ENCODE measurements around the gene PTPRN2. TPM values are rescaled to one million over a fixed set of nuclear protein-coding genes. Genes with fewer than 3 reads are reported as not detected.

Gene PTPRN2
- total RNA-seq, 1 experiment from 2014 or later, result 0.11 TPM

DNA sequence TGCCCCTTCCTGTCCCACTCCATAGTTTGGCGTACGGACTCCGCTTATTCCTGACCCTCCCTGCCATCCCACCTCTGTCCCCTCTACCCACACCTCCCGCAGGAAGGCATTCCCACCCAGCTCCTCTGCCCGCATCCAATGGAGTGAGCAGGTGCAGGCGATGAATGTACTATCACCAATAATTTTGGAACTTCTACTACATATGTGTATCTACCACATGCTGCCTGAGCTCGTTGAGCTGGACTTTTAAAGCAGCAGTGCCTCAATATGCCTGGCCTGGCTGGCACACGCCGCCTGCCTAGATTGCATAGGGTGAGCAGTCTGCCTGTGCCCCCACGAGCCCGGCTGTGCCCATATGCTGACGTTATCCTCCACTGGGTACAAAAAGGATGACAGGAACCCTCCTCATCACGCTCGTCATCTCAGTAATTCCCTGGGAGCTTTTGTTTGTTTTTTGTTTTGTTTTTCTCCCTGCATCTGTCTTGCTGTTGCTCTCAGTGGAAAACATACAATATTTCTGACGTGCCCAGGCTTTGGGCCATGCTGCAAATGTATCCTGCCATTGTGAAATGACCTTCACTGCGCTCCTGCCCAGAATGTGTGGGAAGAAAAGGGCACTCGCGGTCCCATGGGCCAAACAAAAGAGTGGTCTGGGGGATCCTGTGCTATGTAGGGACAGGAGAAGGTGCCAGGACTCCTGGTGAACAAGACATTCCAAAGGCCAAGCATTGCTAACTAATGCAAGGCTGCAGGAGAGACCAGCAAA is 302.8 kb downstream of the PTPRN2 start:
- BruUV-seq (replicated peaks), result no TSS peak
- CTCF ChIA-PET, result no interaction called here
- H3K36me3 ChIP-seq (ENCODE audit: insufficient read depth, low read length, poor library complexity, severe bottlenecking), result no peaks in the 10 kb centered on the region
- H3K27me3 ChIP-seq (replicated peaks; ENCODE audit: insufficient read depth, low read depth, low read length, poor library complexity), result peaks cover 2% of the 10 kb centered on the region
- no peak for DNase-seq (ENCODE audit: low spot score)
- H3K4me3 ChIP-seq (ENCODE audit: low read depth, low read length, poor library complexity, severe bottlenecking), result no peak overlapping the region
- intact Hi-C loops (cut with micrococcal nuclease; ENCODE audit: unreplicated experiment), result no loop called here
- TF ChIP-seq, protein P1, sequence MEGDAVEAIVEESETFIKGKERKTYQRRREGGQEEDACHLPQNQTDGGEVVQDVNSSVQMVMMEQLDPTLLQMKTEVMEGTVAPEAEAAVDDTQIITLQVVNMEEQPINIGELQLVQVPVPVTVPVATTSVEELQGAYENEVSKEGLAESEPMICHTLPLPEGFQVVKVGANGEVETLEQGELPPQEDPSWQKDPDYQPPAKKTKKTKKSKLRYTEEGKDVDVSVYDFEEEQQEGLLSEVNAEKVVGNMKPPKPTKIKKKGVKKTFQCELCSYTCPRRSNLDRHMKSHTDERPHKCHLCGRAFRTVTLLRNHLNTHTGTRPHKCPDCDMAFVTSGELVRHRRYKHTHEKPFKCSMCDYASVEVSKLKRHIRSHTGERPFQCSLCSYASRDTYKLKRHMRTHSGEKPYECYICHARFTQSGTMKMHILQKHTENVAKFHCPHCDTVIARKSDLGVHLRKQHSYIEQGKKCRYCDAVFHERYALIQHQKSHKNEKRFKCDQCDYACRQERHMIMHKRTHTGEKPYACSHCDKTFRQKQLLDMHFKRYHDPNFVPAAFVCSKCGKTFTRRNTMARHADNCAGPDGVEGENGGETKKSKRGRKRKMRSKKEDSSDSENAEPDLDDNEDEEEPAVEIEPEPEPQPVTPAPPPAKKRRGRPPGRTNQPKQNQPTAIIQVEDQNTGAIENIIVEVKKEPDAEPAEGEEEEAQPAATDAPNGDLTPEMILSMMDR (conservative IDR thresholded peaks at IDR 0.05; ENCODE audit: low read depth, low read length), result no peak
- no peak for TF ChIP-seq EZH2 (IDR thresholded peaks at IDR 0.05; ENCODE audit: borderline replicate concordance, low read depth, low read length, poor library complexity, severe bottlenecking)
- H3K4me1 ChIP-seq (ENCODE audit: insufficient read depth, low read length, poor library complexity, severe bottlenecking), result no peaks in the 10 kb centered on the region
- POLR2A ChIA-PET (ENCODE audit: low non-redundant PET), result no interaction called here
- H3K9me3 ChIP-seq (ENCODE audit: low read depth, low read length, poor library complexity, severe bottlenecking), result peaks cover 33% of the 10 kb centered on the region
- no peak overlapping the region for H3K27ac ChIP-seq (ENCODE audit: low read depth, low read length, poor library complexity, severe bottlenecking)

DNA sequence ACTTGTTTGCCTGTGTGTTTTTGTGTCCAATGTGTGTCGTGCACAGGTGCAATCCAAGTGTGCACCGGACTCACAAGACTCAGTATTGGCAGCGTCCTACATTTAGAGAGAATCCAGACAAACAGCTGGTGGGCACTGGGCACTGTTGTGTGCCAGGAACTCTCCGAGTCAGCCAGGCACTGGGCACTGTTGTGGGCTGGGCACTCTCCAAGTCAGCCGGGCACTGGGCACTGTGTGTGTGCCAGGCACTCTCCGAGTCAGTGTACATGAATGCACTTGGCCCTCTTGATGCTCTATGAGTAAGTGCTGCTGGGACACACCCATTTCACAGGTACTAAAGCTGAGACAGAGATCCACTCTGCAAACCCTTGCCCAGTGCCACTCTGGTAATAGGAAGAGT is 303.5 kb downstream of the PTPRN2 start:
- H3K4me3 ChIP-seq (ENCODE audit: low read depth, low read length, poor library complexity, severe bottlenecking), result no peak overlapping the region
- peaks cover 2% of the 10 kb centered on the region for H3K27me3 ChIP-seq (replicated peaks; ENCODE audit: insufficient read depth, low read depth, low read length, poor library complexity)
- ChIA-PET POLR2A (ENCODE audit: low non-redundant PET) (no interaction called here), CTCF (no interaction called here)
- DNase-seq (ENCODE audit: low spot score), result no peak
- TF ChIP-seq, protein P1 (conservative IDR thresholded peaks at IDR 0.05; ENCODE audit: low read depth, low read length), result no peak
- no peak for TF ChIP-seq EZH2 (IDR thresholded peaks at IDR 0.05; ENCODE audit: borderline replicate concordance, low read depth, low read length, poor library complexity, severe bottlenecking)
- BruUV-seq (replicated peaks), result no TSS peak
- intact Hi-C loops (cut with micrococcal nuclease; ENCODE audit: unreplicated experiment), result no loop called here
- H3K4me1 ChIP-seq (ENCODE audit: insufficient read depth, low read length, poor library complexity, severe bottlenecking), result no peaks in the 10 kb centered on the region
- H3K36me3 ChIP-seq (ENCODE audit: insufficient read depth, low read length, poor library complexity, severe bottlenecking), result no peaks in the 10 kb centered on the region
- H3K9me3 ChIP-seq (ENCODE audit: low read depth, low read length, poor library complexity, severe bottlenecking), result peaks cover 28% of the 10 kb centered on the region
- H3K27ac ChIP-seq (ENCODE audit: low read depth, low read length, poor library complexity, severe bottlenecking), result no peak overlapping the region

DNA sequence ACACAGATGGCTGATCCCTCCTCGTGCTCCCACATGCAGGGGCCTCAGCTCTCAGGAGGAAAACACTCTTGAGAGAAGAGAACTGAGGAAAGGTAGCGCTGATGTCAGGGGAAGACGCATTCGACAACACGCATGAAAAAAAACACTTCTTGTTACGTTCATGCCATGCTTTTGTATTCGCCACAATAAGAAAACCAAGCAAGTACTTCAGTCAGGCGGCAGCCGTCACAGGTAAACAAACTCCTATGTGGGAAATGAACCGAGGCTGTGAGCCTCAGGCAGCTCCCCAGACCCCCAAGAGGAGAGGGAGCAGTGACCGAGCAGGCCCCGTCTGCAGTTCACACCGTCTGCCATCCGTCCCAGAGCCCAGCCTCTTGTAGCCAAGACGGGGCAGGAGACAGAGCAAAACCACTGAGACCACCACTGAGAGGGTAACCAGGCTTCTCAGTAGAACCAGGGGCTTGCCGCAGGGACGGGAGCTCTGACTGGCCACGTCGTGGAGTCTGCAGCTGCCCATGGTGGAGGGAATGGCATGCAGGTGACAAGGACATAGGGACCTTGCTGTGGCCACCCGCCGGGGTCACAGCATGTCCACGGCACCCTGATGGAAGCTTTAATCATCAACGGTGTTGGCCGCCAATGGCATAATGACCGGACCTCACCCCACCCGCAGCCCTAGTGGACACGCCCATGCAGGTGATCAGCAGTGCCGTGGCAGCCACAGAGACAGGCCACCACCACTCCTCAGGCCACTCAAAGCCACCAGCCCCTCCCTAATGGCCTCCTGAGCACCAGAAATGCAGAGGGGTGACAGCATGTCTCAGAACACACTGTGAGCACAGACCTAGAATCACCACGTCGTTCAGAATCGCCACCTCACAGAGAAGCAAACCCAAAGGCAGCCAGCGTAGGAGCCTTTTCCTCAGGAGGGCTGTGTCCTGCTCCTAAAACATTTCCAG is 304.3 kb downstream of the PTPRN2 start:
- Histone ChIP-seq H3K36me3 (ENCODE audit: insufficient read depth, low read length, poor library complexity, severe bottlenecking) (no peaks in the 10 kb centered on the region), H3K9me3 (ENCODE audit: low read depth, low read length, poor library complexity, severe bottlenecking) (peaks cover 21% of the 10 kb centered on the region), H3K4me3 (ENCODE audit: low read depth, low read length, poor library complexity, severe bottlenecking) (no peak overlapping the region), H3K4me1 (ENCODE audit: insufficient read depth, low read length, poor library complexity, severe bottlenecking) (no peaks in the 10 kb centered on the region), H3K27me3 (replicated peaks; ENCODE audit: insufficient read depth, low read depth, low read length, poor library complexity) (peaks cover 2% of the 10 kb centered on the region), H3K27ac (ENCODE audit: low read depth, low read length, poor library complexity, severe bottlenecking) (no peak overlapping the region)
- DNase-seq (ENCODE audit: low spot score), result no peak
- ChIA-PET POLR2A (ENCODE audit: low non-redundant PET) (no interaction called here), CTCF (no interaction called here)
- intact Hi-C loops (cut with micrococcal nuclease; ENCODE audit: unreplicated experiment), result no loop called here
- BruUV-seq (replicated peaks), result no TSS peak
- TF ChIP-seq, protein P1 (conservative IDR thresholded peaks at IDR 0.05; ENCODE audit: low read depth, low read length), result no peak
- TF ChIP-seq EZH2 (IDR thresholded peaks at IDR 0.05; ENCODE audit: borderline replicate concordance, low read depth, low read length, poor library complexity, severe bottlenecking), result no peak

Measured in A673 (cell line).